ENCODE data around the gene LRRC10B.

Gene LRRC10B

DNA sequence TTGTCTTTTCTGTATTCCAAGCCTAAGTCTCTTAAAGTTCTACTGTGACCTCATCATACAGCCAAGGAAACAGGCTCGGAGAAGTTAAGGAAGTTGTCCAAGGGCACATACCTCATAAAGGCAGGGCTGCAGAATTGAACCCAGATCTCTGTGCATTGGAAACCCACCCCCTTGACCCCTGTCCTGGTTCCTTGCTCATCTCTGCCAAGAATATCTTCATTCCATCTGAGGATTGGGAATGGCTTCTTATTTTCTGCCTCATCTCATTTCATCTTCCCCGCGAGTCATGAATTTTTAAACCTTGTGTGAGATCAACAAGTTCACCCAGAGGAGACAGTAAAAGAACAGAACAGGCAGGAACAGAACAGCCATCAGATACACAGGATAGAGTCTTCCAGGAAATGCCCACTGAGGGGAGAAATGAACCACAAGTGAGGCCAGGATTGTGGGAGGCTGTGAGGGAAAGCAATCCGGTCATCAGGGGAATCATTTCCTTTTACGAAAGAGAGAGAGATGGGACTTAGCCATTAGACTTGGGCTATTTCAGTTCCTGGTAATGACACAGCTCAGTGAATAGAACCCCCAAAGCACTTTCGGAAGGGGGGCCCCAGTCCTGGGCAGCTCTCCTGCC is 34.4 kb upstream of the LRRC10B start:
- no peaks in the 10 kb centered on the region for H3K9me3 ChIP-seq (replicated peaks in 1 of 2; ENCODE audit: control insufficient read depth in 2 of 2, insufficient read depth in 1 of 2, low read depth in 1 of 2, low read length in 2 of 2)
- H2BK15ac ChIP-seq (ENCODE audit: low read length) = no peak overlapping the region
- no peak overlapping the region for H2BK120ac ChIP-seq (ENCODE audit: low read depth, low read length)
- H3K18ac ChIP-seq (ENCODE audit: low read length) = no peak overlapping the region
- H3K4me1 ChIP-seq (ENCODE audit: control insufficient read depth in 2 of 2, insufficient read depth in 1 of 2, low read depth in 1 of 2, low read length in 2 of 2) = peaks cover 2 to 4% of the 10 kb centered on the region in 2 donors
- H2BK5ac ChIP-seq (ENCODE audit: low read length) = no peak overlapping the region
- H3K4ac ChIP-seq (ENCODE audit: low read length) = no peak overlapping the region
- peak overlapping the region in 1 of 2 donors; percentile 18 for H3K4me3 ChIP-seq (ENCODE audit: low read length in 2 of 2)
- H3K14ac ChIP-seq (ENCODE audit: low read length) = no peak overlapping the region
- H3K23ac ChIP-seq (ENCODE audit: low read depth, low read length, poor library complexity) = peak overlapping the region; percentile 56
- WGBS, 2 donors (ENCODE audit: extremely low coverage in 2 of 2, insufficient read length in 2 of 2, insufficient replicate concordance in 1 of 2) = no CpG with 5 or more reads among the region's 6 CpGs
- no peak for DNase-seq (ENCODE audit: low spot score)
- peaks cover 0 to 2% (median 0%) of the 10 kb centered on the region in 3 experiments for H3K27me3 ChIP-seq (ENCODE audit: control insufficient read depth in 3 of 3, insufficient read depth in 3 of 3, low read depth in 1 of 3, low read length in 3 of 3)
- H4K8ac ChIP-seq (ENCODE audit: low read depth, low read length) = no peak overlapping the region
- no peak overlapping the region for H3K27ac ChIP-seq (replicated peaks; ENCODE audit: low read length)
- no peak overlapping the region for H3K9ac ChIP-seq (ENCODE audit: low read depth, low read length, poor library complexity)
- no peak overlapping the region for H3K4me2 ChIP-seq (ENCODE audit: insufficient read depth, low read length, poor library complexity, severe bottlenecking)
- no peak overlapping the region for H4K91ac ChIP-seq (ENCODE audit: low read depth, low read length, poor library complexity)
- H3K79me1 ChIP-seq (ENCODE audit: low read depth, low read length) = peaks cover 2% of the 10 kb centered on the region
- no peak overlapping the region for H2BK12ac ChIP-seq (ENCODE audit: low read length)
- H2AK5ac ChIP-seq (ENCODE audit: low read depth, low read length) = no peak overlapping the region
- H3K36me3 ChIP-seq (replicated peaks in 1 of 2; ENCODE audit: control insufficient read depth in 2 of 2, insufficient read depth in 2 of 2, low read length in 2 of 2) = peaks cover 4 to 34% of the 10 kb centered on the region in 2 donors
- no peak overlapping the region for H2AFZ ChIP-seq (ENCODE audit: low read length)

DNA sequence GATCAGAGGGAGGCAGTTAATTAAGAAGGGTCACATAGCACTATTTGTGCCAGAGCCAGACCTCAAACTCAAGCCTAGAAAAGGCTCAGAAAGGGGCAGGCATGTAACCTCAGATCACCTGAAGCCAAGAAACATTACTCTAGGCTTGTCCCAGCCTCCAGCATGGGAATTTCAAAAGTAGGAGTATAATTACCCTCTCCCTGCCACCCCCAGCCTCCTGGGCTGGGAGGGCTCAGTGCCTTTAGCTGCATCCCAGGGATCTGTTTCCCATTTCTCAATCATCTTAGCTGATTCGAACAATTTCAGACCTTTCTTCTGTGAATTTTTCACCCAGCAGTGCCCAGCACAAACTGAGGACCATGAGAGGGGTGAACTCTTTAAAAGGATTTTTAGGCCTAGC is 33.1 kb upstream of the LRRC10B start:
- WGBS, 2 donors (ENCODE audit: extremely low coverage in 2 of 2, insufficient read length in 2 of 2, insufficient replicate concordance in 1 of 2) = no CpG with 5 or more reads among the region's 1 CpG
- H3K23ac ChIP-seq (ENCODE audit: low read depth, low read length, poor library complexity) = no peak overlapping the region
- H3K18ac ChIP-seq (ENCODE audit: low read length) = no peak overlapping the region
- no peak overlapping the region for H3K4me2 ChIP-seq (ENCODE audit: insufficient read depth, low read length, poor library complexity, severe bottlenecking)
- H3K4me1 ChIP-seq (ENCODE audit: control insufficient read depth in 2 of 2, insufficient read depth in 1 of 2, low read depth in 1 of 2, low read length in 2 of 2) = peaks cover 6 to 7% of the 10 kb centered on the region in 2 donors
- H3K9ac ChIP-seq (ENCODE audit: low read depth, low read length, poor library complexity) = no peak overlapping the region
- peaks cover 2% of the 10 kb centered on the region for H3K79me1 ChIP-seq (ENCODE audit: low read depth, low read length)
- peaks cover 4 to 25% of the 10 kb centered on the region in 2 donors for H3K36me3 ChIP-seq (replicated peaks in 1 of 2; ENCODE audit: control insufficient read depth in 2 of 2, insufficient read depth in 2 of 2, low read length in 2 of 2)
- H4K91ac ChIP-seq (ENCODE audit: low read depth, low read length, poor library complexity) = no peak overlapping the region
- H3K4ac ChIP-seq (ENCODE audit: low read length) = no peak overlapping the region
- H3K14ac ChIP-seq (ENCODE audit: low read length) = no peak overlapping the region
- H3K9me3 ChIP-seq (replicated peaks in 1 of 2; ENCODE audit: control insufficient read depth in 2 of 2, insufficient read depth in 1 of 2, low read depth in 1 of 2, low read length in 2 of 2) = no peaks in the 10 kb centered on the region
- H2BK15ac ChIP-seq (ENCODE audit: low read length) = no peak overlapping the region
- no peak overlapping the region for H4K8ac ChIP-seq (ENCODE audit: low read depth, low read length)
- H3K27me3 ChIP-seq (ENCODE audit: control insufficient read depth in 3 of 3, insufficient read depth in 3 of 3, low read depth in 1 of 3, low read length in 3 of 3) = peaks cover 0 to 2% (median 0%) of the 10 kb centered on the region in 3 experiments
- H2AK5ac ChIP-seq (ENCODE audit: low read depth, low read length) = no peak overlapping the region
- no peak overlapping the region for H2BK12ac ChIP-seq (ENCODE audit: low read length)
- no peak overlapping the region for H3K27ac ChIP-seq (replicated peaks; ENCODE audit: low read length)
- no peak for DNase-seq (ENCODE audit: low spot score)
- H2BK120ac ChIP-seq (ENCODE audit: low read depth, low read length) = no peak overlapping the region
- H2BK5ac ChIP-seq (ENCODE audit: low read length) = no peak overlapping the region
- H2AFZ ChIP-seq (ENCODE audit: low read length) = no peak overlapping the region
- H3K4me3 ChIP-seq (ENCODE audit: low read length in 2 of 2) = no peak overlapping the region

DNA sequence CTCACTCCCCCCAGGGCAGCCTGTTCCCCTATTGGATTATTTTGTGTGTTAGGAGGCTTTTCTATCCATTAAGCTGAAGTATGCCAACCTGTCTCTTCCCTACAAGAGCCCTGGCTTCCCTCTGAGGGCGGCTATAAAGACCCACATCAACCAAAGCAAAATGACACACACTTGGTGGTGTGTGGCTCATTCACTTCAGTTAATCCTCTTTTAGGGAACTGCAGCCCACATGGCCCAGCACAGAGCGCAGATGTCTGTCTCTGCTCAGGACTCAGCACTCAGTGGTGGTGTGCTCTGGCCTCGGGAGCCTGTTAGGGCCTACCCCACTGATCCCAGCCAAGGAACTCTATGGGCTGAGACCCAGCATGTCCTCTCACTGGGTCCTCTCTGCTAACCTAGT is 32.2 kb upstream of the LRRC10B start:
- Histone ChIP-seq H3K9me3 (replicated peaks in 1 of 2; ENCODE audit: control insufficient read depth in 2 of 2, insufficient read depth in 1 of 2, low read depth in 1 of 2, low read length in 2 of 2) (no peaks in the 10 kb centered on the region), H3K4ac (ENCODE audit: low read length) (no peak overlapping the region), H3K27ac (replicated peaks; ENCODE audit: low read length) (no peak overlapping the region), H3K23ac (ENCODE audit: low read depth, low read length, poor library complexity) (no peak overlapping the region), H2AFZ (ENCODE audit: low read length) (no peak overlapping the region), H3K79me1 (ENCODE audit: low read depth, low read length) (peaks cover 2% of the 10 kb centered on the region), H2BK120ac (ENCODE audit: low read depth, low read length) (no peak overlapping the region), H4K91ac (ENCODE audit: low read depth, low read length, poor library complexity) (no peak overlapping the region), H3K14ac (ENCODE audit: low read length) (no peak overlapping the region), H3K9ac (ENCODE audit: low read depth, low read length, poor library complexity) (no peak overlapping the region), H2AK5ac (ENCODE audit: low read depth, low read length) (no peak overlapping the region), H2BK12ac (ENCODE audit: low read length) (no peak overlapping the region), H3K27me3 (ENCODE audit: control insufficient read depth in 3 of 3, insufficient read depth in 3 of 3, low read depth in 1 of 3, low read length in 3 of 3) (peaks cover 0 to 2% (median 0%) of the 10 kb centered on the region in 3 experiments), H3K36me3 (replicated peaks in 1 of 2; ENCODE audit: control insufficient read depth in 2 of 2, insufficient read depth in 2 of 2, low read length in 2 of 2) (peaks cover 0 to 16% of the 10 kb centered on the region in 2 donors), H3K4me1 (ENCODE audit: control insufficient read depth in 2 of 2, insufficient read depth in 1 of 2, low read depth in 1 of 2, low read length in 2 of 2) (peaks cover 12 to 15% of the 10 kb centered on the region in 2 donors), H2BK15ac (ENCODE audit: low read length) (no peak overlapping the region), H2BK5ac (ENCODE audit: low read length) (no peak overlapping the region), H4K8ac (ENCODE audit: low read depth, low read length) (no peak overlapping the region), H3K4me3 (ENCODE audit: low read length in 2 of 2) (no peak overlapping the region), H3K18ac (ENCODE audit: low read length) (no peak overlapping the region), H3K4me2 (ENCODE audit: insufficient read depth, low read length, poor library complexity, severe bottlenecking) (no peak overlapping the region)
- no CpG with 5 or more reads among the region's 3 CpGs for WGBS, 2 donors (ENCODE audit: extremely low coverage in 2 of 2, insufficient read length in 2 of 2, insufficient replicate concordance in 1 of 2)
- DNase-seq (ENCODE audit: low spot score) = no peak

DNA sequence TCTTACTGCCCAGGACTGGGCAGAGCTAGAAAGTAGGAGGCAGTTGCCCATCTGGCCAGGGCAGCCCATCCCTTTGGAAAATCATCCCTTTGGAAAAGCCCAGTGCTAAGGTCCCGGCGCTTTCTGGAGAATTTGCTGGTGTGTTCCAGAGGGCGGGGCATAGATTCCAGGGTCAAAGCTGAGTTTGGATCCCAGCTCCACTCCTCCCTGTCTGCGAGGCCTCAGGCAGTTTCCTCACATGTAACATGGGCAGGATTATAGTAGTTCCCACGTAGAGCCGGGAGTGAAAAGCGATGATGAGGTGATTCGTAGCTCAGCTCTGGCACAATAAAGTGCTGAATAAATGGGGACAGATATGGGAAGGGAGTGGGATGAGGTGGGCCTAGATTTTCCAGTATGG is 31.4 kb upstream of the LRRC10B start:
- peaks cover 2% of the 10 kb centered on the region for H3K79me1 ChIP-seq (ENCODE audit: low read depth, low read length)
- no peak overlapping the region for H3K27ac ChIP-seq (replicated peaks; ENCODE audit: low read length)
- H2BK120ac ChIP-seq (ENCODE audit: low read depth, low read length) = no peak overlapping the region
- H2AK5ac ChIP-seq (ENCODE audit: low read depth, low read length) = no peak overlapping the region
- H2BK12ac ChIP-seq (ENCODE audit: low read length) = no peak overlapping the region
- H3K14ac ChIP-seq (ENCODE audit: low read length) = no peak overlapping the region
- no peak overlapping the region for H2AFZ ChIP-seq (ENCODE audit: low read length)
- DNase-seq (ENCODE audit: low spot score) = no peak
- no peak overlapping the region for H2BK5ac ChIP-seq (ENCODE audit: low read length)
- WGBS, 2 donors (ENCODE audit: extremely low coverage in 2 of 2, insufficient read length in 2 of 2, insufficient replicate concordance in 1 of 2) = no CpG with 5 or more reads among the region's 8 CpGs
- H3K23ac ChIP-seq (ENCODE audit: low read depth, low read length, poor library complexity) = no peak overlapping the region
- H3K4me2 ChIP-seq (ENCODE audit: insufficient read depth, low read length, poor library complexity, severe bottlenecking) = no peak overlapping the region
- H3K18ac ChIP-seq (ENCODE audit: low read length) = no peak overlapping the region
- H4K8ac ChIP-seq (ENCODE audit: low read depth, low read length) = no peak overlapping the region
- H3K27me3 ChIP-seq (ENCODE audit: control insufficient read depth in 3 of 3, insufficient read depth in 3 of 3, low read depth in 1 of 3, low read length in 3 of 3) = peaks cover 0 to 2% (median 0%) of the 10 kb centered on the region in 3 experiments
- no peak overlapping the region for H3K4ac ChIP-seq (ENCODE audit: low read length)
- no peak overlapping the region for H4K91ac ChIP-seq (ENCODE audit: low read depth, low read length, poor library complexity)
- H2BK15ac ChIP-seq (ENCODE audit: low read length) = no peak overlapping the region
- no peaks in the 10 kb centered on the region for H3K9me3 ChIP-seq (replicated peaks in 1 of 2; ENCODE audit: control insufficient read depth in 2 of 2, insufficient read depth in 1 of 2, low read depth in 1 of 2, low read length in 2 of 2)
- peaks cover 0 to 16% of the 10 kb centered on the region in 2 donors for H3K36me3 ChIP-seq (replicated peaks in 1 of 2; ENCODE audit: control insufficient read depth in 2 of 2, insufficient read depth in 2 of 2, low read length in 2 of 2)
- H3K9ac ChIP-seq (ENCODE audit: low read depth, low read length, poor library complexity) = no peak overlapping the region
- H3K4me1 ChIP-seq (ENCODE audit: control insufficient read depth in 2 of 2, insufficient read depth in 1 of 2, low read depth in 1 of 2, low read length in 2 of 2) = peaks cover 20 to 23% of the 10 kb centered on the region in 2 donors
- H3K4me3 ChIP-seq (ENCODE audit: low read length in 2 of 2) = no peak overlapping the region

All from neuronal stem cell (in vitro differentiated cells).